ENCODE results near the gene CELSR1.

CELSR1 gene

GRCh38 chr22:46574993-46575910 is 37.8 kb upstream of the CELSR1 start:
- DNase-seq (ENCODE audit: low spot score), result no peak

GRCh38 chr22:46574438-46574992 is 37.1 kb upstream of the CELSR1 start:
- no peak for DNase-seq (ENCODE audit: low spot score)

- DNase-seq (ENCODE audit: low spot score), result no peak
Observed at GRCh38 chr22:46573781-46574437, 36.5 kb upstream of the CELSR1 start.

- no peak for DNase-seq (ENCODE audit: low spot score)
Observed at GRCh38 chr22:46572911-46573780, 35.7 kb upstream of the CELSR1 start.

- DNase-seq (ENCODE audit: low spot score), result no peak
Observed at GRCh38 chr22:46571642-46572250, 34.3 kb upstream of the CELSR1 start.

GRCh38 chr22:46569848-46570695 is 32.7 kb upstream of the CELSR1 start:
- no peak for DNase-seq (ENCODE audit: low spot score)

GRCh38 chr22:46569055-46569847 is 31.8 kb upstream of the CELSR1 start:
- DNase-seq (ENCODE audit: low spot score), result no peak

GRCh38 chr22:46568102-46568809 is 30.8 kb upstream of the CELSR1 start:
- DNase-seq (ENCODE audit: low spot score), result no peak

GRCh38 chr22:46567471-46567870 is 30.1 kb upstream of the CELSR1 start:
- DNase-seq (ENCODE audit: low spot score), result no peak

- DNase-seq (ENCODE audit: low spot score), result no peak
Observed at GRCh38 chr22:46564084-46564714, 26.8 kb upstream of the CELSR1 start.

- DNase-seq (ENCODE audit: low spot score), result peak; percentile 78
Observed at GRCh38 chr22:46563381-46564083, 26.1 kb upstream of the CELSR1 start.

- DNase-seq (ENCODE audit: low spot score), result no peak
Observed at GRCh38 chr22:46561435-46561905, 24.1 kb upstream of the CELSR1 start.

- DNase-seq (ENCODE audit: low spot score), result no peak
Observed at GRCh38 chr22:46560696-46561295, 23.4 kb upstream of the CELSR1 start.

- no peak for DNase-seq (ENCODE audit: low spot score)
Observed at GRCh38 chr22:46557736-46558480, 20.5 kb upstream of the CELSR1 start.

GRCh38 chr22:46556775-46557174 is 19.4 kb upstream of the CELSR1 start:
- DNase-seq (ENCODE audit: low spot score), result no peak

- no peak for DNase-seq (ENCODE audit: low spot score)
Observed at GRCh38 chr22:46553189-46553588, 15.8 kb upstream of the CELSR1 start.

- DNase-seq (ENCODE audit: low spot score), result no peak
Observed at GRCh38 chr22:46551996-46552395, 14.6 kb upstream of the CELSR1 start.
